Heart right ventricle (tissue), 16 donors: ENCODE measurements around the gene ORMDL3. TPM values are rescaled to one million over a fixed set of nuclear protein-coding genes. Genes with fewer than 3 reads are reported as not detected.
A peak's percentile ranks its signal among the peaks of the same experiment; 100 is the strongest.

Experiments
- ATAC-seq, 8 donors: fragments of 200-7000 bp; cut with Tn5 transposase; one replicate each; pipeline ENCODE4 v1.9.1; 2020; ENCODE audit warnings: mild to moderate bottlenecking in 8 of 8, moderate library complexity in 8 of 8, moderate number of reproducible peaks in 1 of 8
- DNase-seq, 2 donors: peaks; one replicate each; pipeline ENCODE4 v3.0.0-alpha.2; 2020
- H3K27ac ChIP-seq, 10 donors: fragments of 200-600 bp; sonication (generic) in 2 of 10; one replicate each; pipeline versions ENCODE4 v1.5.0 to v1.8.0; 2020 to 2022; ENCODE audit warnings: mild to moderate bottlenecking in 3 of 10
- H3K27me3 ChIP-seq, 7 donors: fragments of 200-600 bp; one replicate each; pipeline ENCODE4 v1.8.0; 2021 to 2022; ENCODE audit warnings: mild to moderate bottlenecking in 2 of 7
- H3K36me3 ChIP-seq, 9 donors: fragments of 200-600 bp; sonication (generic) in 1 of 9; one replicate each; pipeline versions ENCODE4 v1.5.0 to v1.8.0; 2020 to 2022; ENCODE audit warnings: mild to moderate bottlenecking in 2 of 9
- H3K4me1 ChIP-seq, 9 donors: fragments of 200-600 bp; sonication (generic) in 1 of 9; one replicate each; pipeline versions ENCODE4 v1.5.0 to v1.8.0; 2020 to 2022; ENCODE audit warnings: mild to moderate bottlenecking in 4 of 9
- H3K4me3 ChIP-seq, 10 donors: fragments of 200-600 bp; sonication (generic) in 2 of 10; one replicate each; pipeline versions ENCODE4 v1.5.0 to v1.8.0; 2020 to 2022; ENCODE audit warnings: mild to moderate bottlenecking in 7 of 10, moderate library complexity in 2 of 10
- H3K9me3 ChIP-seq, 11 donors: fragments of 200-600 bp in 10 of 11; sonication (generic) in 2 of 11; one replicate each; pipeline versions ENCODE4 v1.5.0 to v1.8.0; 2013 to 2022; ENCODE audit warnings: mild to moderate bottlenecking in 2 of 11, control low read depth in 1 of 11, moderate library complexity in 1 of 11
- CTCF ChIP-seq, 9 donors: fragments of 200-600 bp; sonication (generic) in 2 of 9; IDR thresholded peaks; one replicate each; pipeline versions ENCODE4 v1.5.0 to v1.8.0; 2021 to 2022; ENCODE audit warnings: antibody characterized with exemption in 9 of 9, mild to moderate bottlenecking in 5 of 9, moderate library complexity in 1 of 9
- WGBS, 2 donors: extraction: QIAGEN DNeasy Blood & Tissue Kit; methylation state at CpG; one replicate each; pipeline ENCODE4 v1.1.7; 2013; ENCODE audit warnings: inconsistent platforms in 1 of 2; 5-methylcytosine and 5-hydroxymethylcytosine counted together
- intact Hi-C, 10 donors: fragments of 100-400 bp; cut with DNase I; formaldehyde crosslinking; loops; one replicate each; pipeline versions ENCODE4 v1.11.1 to v1.14.2; 2022
- polyA plus RNA-seq, 2 donors: library from polyadenylated mRNA; stranded (reverse); fragments of 200-250 nt; gene quantifications; one replicate each; pipeline ENCODE4 v1.2.3, GENCODE V29; 2013
- total RNA-seq, 10 donors: library from RNA; stranded (reverse); fragmentation: NEBNext Ultra II Directional in 3 of 10; extraction: Animal tissue kit (Norgen Biotek cat#: 25700) in 3 of 10; gene quantifications; one replicate each; pipeline versions ENCODE4 v1.2.1 to v1.2.4, GENCODE V29; 2021 to 2023
- donor health status: Arrhythmogenic right ventricular cardiomyopathy.
- donor health status: ischemic (EF 13 %, LVEDD 7.1; RV severe dilation, severe dysfunction).
- donor health status: healthy with polysubstance abuse.
- donor health status: DM: no; HTN: yes; CAD: no.
- donor health status: DM: no; HTN: no; CAD: no.
- donor health status: ischemic (EF 25% LVEDD 6.9; RV normal size, moderate dysfunction).
- donor health status: ischemic (EF 25% LVEDD 5.7; RV mildly dilated, moderate dysfunction).
- donor health status: healthy.
- donor health status: DM: yes; HTN: yes; CAD: no.
- donor health status: Ischemic cardiomyopathy.
- donor health status: ischemic (EF 35%, LVEDD 5.7; RV mildly dilated, moderate dysfunction).
- donor health status: nonischemic (EF 11% LVEDD 7.7; RV severe dilation, severe dysfunction).
- donor health status: DM: yes; HTN: yes; CAD: no.
- donor health status: PGD.
- donor health status: ischemic (EF 29% LVEDD 5.4; RV normal size, mild dysfunction).
- donor health status: nonischemic (EF 23%, LVEDD 6.1; RV moderate dilation, normal function).

ORMDL3 gene
- total and polyA plus RNA-seq, 12 donors, result 33.5 to 94.3 (median 61.0) TPM

- peaks cover 6 to 77% (median 58%) of the 10 kb centered on the region in 9 donors for H3K4me1 ChIP-seq
- peak overlapping the region; percentile 50 to 85 (median 72) for H3K4me3 ChIP-seq
- peaks cover 0 to 27% (median 20%) of the 10 kb centered on the region in 9 donors for H3K36me3 ChIP-seq
- intact Hi-C loops, result loop anchor here in 3 of 10 donors (2.0 kb wide), 2 partner anchors 26 to 54 kb away; partner anchors contain the start of gene PSMD3 (in 2 of the 3)
- TF ChIP-seq CTCF (IDR thresholded peaks at IDR 0.05), result no peak
- H3K27ac ChIP-seq, result peak overlapping the region; percentile 46 to 98 (median 92)
- H3K9me3 ChIP-seq, result no peaks in the 10 kb centered on the region
- DNase-seq (peak in 1 of 2 donors; percentile 41), ATAC-seq (peak; percentile 4 to 25 (median 12))
- no peaks in the 10 kb centered on the region for H3K27me3 ChIP-seq
- 3 to 4% methylated on average over 15 of the region's 15 CpGs for WGBS, 2 donors
Observed at GRCh38 chr17:39926588-39927100, 757 bp downstream of the ORMDL3 start.

- Histone ChIP-seq H3K4me1 (peaks cover 6 to 81% (median 58%) of the 10 kb centered on the region in 9 donors), H3K9me3 (no peaks in the 10 kb centered on the region), H3K4me3 (peak overlapping the region in 9 of 10 donors; percentile 50 to 85 (median 72)), H3K27ac (peak overlapping the region in 6 of 10 donors; percentile 85 to 98 (median 96)), H3K27me3 (no peaks in the 10 kb centered on the region), H3K36me3 (peaks cover 0 to 31% (median 20%) of the 10 kb centered on the region in 9 donors)
- intact Hi-C loops, result loop anchor here in 3 of 10 donors (2.0 kb wide), 2 partner anchors 27 to 55 kb away; partner anchors contain the start of gene PSMD3 (in 2 of the 3)
- WGBS, 2 donors, result 51 to 56% methylated on average over 4 of the region's 4 CpGs
- no peak for TF ChIP-seq CTCF (IDR thresholded peaks at IDR 0.05)
- ATAC-seq (no peak), DNase-seq (no peak)
Observed at GRCh38 chr17:39926135-39926587, 1.2 kb downstream of the ORMDL3 start.

- Histone ChIP-seq H3K27ac (peak overlapping the region in 5 of 10 donors; percentile 85 to 98 (median 96)), H3K4me1 (peaks cover 6 to 82% (median 58%) of the 10 kb centered on the region in 9 donors), H3K27me3 (no peaks in the 10 kb centered on the region), H3K36me3 (peaks cover 0 to 38% (median 22%) of the 10 kb centered on the region in 9 donors), H3K9me3 (no peaks in the 10 kb centered on the region), H3K4me3 (peak overlapping the region in 5 of 10 donors; percentile 66 to 85 (median 72))
- intact Hi-C loops, result loop anchor here in 3 of 10 donors (2.0 kb wide), 2 partner anchors 27 to 55 kb away; partner anchors contain the start of gene PSMD3 (in 2 of the 3)
- WGBS, 2 donors, result 79 to 81% methylated on average over 11 of the region's 11 CpGs
- DNase-seq, result no peak
- no peak for ATAC-seq
- TF ChIP-seq CTCF (IDR thresholded peaks at IDR 0.05), result no peak
Observed at GRCh38 chr17:39925282-39926134, 1.9 kb downstream of the ORMDL3 start.

GRCh38 chr17:39924691-39925055, 2.7 kb downstream of the ORMDL3 start:
- H3K36me3 ChIP-seq, result peaks cover 0 to 45% (median 26%) of the 10 kb centered on the region in 9 donors
- DNase-seq (no peak), ATAC-seq (no peak)
- intact Hi-C loops, result loop anchor here in 2 of 10 donors (5.0 kb wide), 2 partner anchors 33 to 38 kb away; partner anchors contain the start of gene GSDMA (in 1 of the 2)
- no peaks in the 10 kb centered on the region for H3K9me3 ChIP-seq
- peak overlapping the region in 4 of 10 donors; percentile 4 to 85 (median 15) for H3K27ac ChIP-seq
- H3K4me3 ChIP-seq, result no peak overlapping the region
- TF ChIP-seq CTCF (IDR thresholded peaks at IDR 0.05), result no peak
- H3K4me1 ChIP-seq, result peaks cover 6 to 75% (median 51%) of the 10 kb centered on the region in 9 donors
- no peaks in the 10 kb centered on the region for H3K27me3 ChIP-seq
- WGBS, 2 donors, result 59 to 63% methylated on average over 3 of the region's 3 CpGs
